PC-3 (cell line): ENCODE data around the gene SNED1. TPM values are rescaled to one million over a fixed set of nuclear protein-coding genes. Genes with fewer than 3 reads are reported as not detected.

Experiments used
- ATAC-seq: fragments of 200-7000 bp; cut with Tn5 transposase; 2 replicates; pipeline ENCODE4 v1.9.1; 2020; ENCODE audit warnings: mild to moderate bottlenecking, moderate library complexity
- BruUV-seq: library from RNA; stranded (reverse); fragments of 400-500 nt; replicated peaks from 2 replicates; lab custom pipeline; 2021; lab: Mats Ljungman, UMichigan
- CTCF ChIA-PET: fragments of 300-600 bp; sonication (Branson Sonifier 250); formaldehyde crosslinking; loops from one replicate; lab custom pipeline; 2022; ENCODE audit warnings: antibody characterized with exemption; lab: Charles Lee
- POLR2A ChIA-PET: fragments of 300-600 bp; sonication (Branson Sonifier 250); formaldehyde crosslinking; loops from one replicate; lab custom pipeline; 2022; ENCODE audit warnings: antibody characterized with exemption; ENCODE audit not compliant: unreplicated experiment; lab: Charles Lee
- DNase-seq: peaks from one replicate; pipeline ENCODE4 v3.0.0-alpha.2; 2015
- H2AFZ ChIP-seq: fragments of 300-600 bp; sonication (generic); 2 replicates; pipeline ENCODE4 v1.6.0; 2016; ENCODE audit warnings: antibody characterized with exemption, low read length
- H3F3A ChIP-seq: fragments of 300-600 bp; sonication (generic); one replicate; pipeline ENCODE4 v1.6.0; 2017; ENCODE audit warnings: antibody characterized with exemption, low read length, control low read depth, mild to moderate bottlenecking; ENCODE audit not compliant: unreplicated experiment
- H3K27ac ChIP-seq: fragments of 300-600 bp; sonication (generic); 2 replicates; pipeline ENCODE4 v1.5.1; 2016; ENCODE audit warnings: mild to moderate bottlenecking, low read length
- H3K27me3 ChIP-seq: fragments of 300-600 bp; sonication (generic); 2 replicates; pipeline ENCODE4 v1.6.1; 2016; ENCODE audit warnings: low read length, mixed read lengths
- H3K36me3 ChIP-seq: fragments of 300-600 bp; sonication (generic); 2 replicates; pipeline ENCODE4 v1.6.1; 2016; ENCODE audit warnings: low read depth, mixed run types, low read length, mixed read lengths
- H3K4me1 ChIP-seq: fragments of 300-600 bp; sonication (generic); 2 replicates; pipeline ENCODE4 v1.5.1; 2016; ENCODE audit warnings: low read length; ENCODE audit not compliant: insufficient read depth
- H3K4me2 ChIP-seq: fragments of 300-600 bp; sonication (generic); 2 replicates; pipeline ENCODE4 v1.6.0; 2016; ENCODE audit warnings: low read length
- H3K4me3 ChIP-seq: fragments of 300-600 bp; sonication (generic); 2 replicates; pipeline ENCODE4 v1.5.1; 2016; ENCODE audit warnings: mild to moderate bottlenecking, low read length, mixed read lengths
- H3K79me2 ChIP-seq: fragments of 300-600 bp; sonication (generic); 2 replicates; pipeline ENCODE4 v1.6.1; 2017; ENCODE audit warnings: low read length, mixed read lengths
- H3K9ac ChIP-seq: fragments of 300-600 bp; sonication (generic); 2 replicates; pipeline ENCODE4 v1.6.0; 2016; ENCODE audit warnings: mild to moderate bottlenecking, low read length
- H3K9me2 ChIP-seq: fragments of 300-600 bp; sonication (generic); replicated peaks from 2 replicates; pipeline ENCODE4 v1.6.1; 2016; ENCODE audit warnings: mixed run types, low read length, mixed read lengths
- H3K9me3 ChIP-seq: fragments of 300-600 bp; sonication (generic); 2 replicates; pipeline ENCODE4 v1.6.1; 2016; ENCODE audit warnings: low read length, mixed read lengths
- H4K20me1 ChIP-seq: fragments of 300-600 bp; sonication (generic); 2 replicates; pipeline ENCODE4 v1.6.1; 2016; ENCODE audit warnings: low read length, mixed read lengths
- EZH2 ChIP-seq: fragments of 300-600 bp; sonication (generic); IDR thresholded peaks from one replicate; pipeline ENCODE4 v1.6.1; 2017; ENCODE audit warnings: antibody characterized with exemption, mild to moderate bottlenecking, low read length; ENCODE audit not compliant: unreplicated experiment
- EZH2phosphoT487 ChIP-seq: fragments of 300-600 bp; sonication (generic); IDR thresholded peaks from 2 replicates; pipeline ENCODE4 v1.6.1; 2018; ENCODE audit warnings: mild to moderate bottlenecking, antibody characterized with exemption, low read length, borderline replicate concordance
- intact Hi-C: fragments of 100-400 bp; cut with micrococcal nuclease; formaldehyde crosslinking; loops from 2 replicates; pipeline ENCODE4 v1.9.0; 2023
- total RNA-seq: library from RNA; depleted of rRNA; stranded (reverse); fragments of >200 nt; gene quantifications from 2 replicates; pipeline ENCODE4 v1.2.3, GENCODE V29; 2014
- TF ChIP-seq, protein P1 (sequence below): fragments of 300-600 bp; sonication (generic); conservative IDR thresholded peaks from 2 replicates; pipeline ENCODE4 v1.5.1; 2017; ENCODE audit warnings: antibody characterized with exemption, low read depth, mild to moderate bottlenecking, low read length

Gene SNED1
- total RNA-seq, 1 experiment from 2014 or later, result 0.66 TPM

GRCh38 chr2:240993446-240994170 lies 4.8 kb upstream of the SNED1 start:
- Histone ChIP-seq H3F3A (no peaks in the 10 kb centered on the region), H3K9me3 (no peaks in the 10 kb centered on the region), H3K4me3 (no peak overlapping the region), H3K4me1 (peaks cover 18% of the 10 kb centered on the region), H3K4me2 (no peak overlapping the region), H3K27ac (no peak overlapping the region), H3K27me3 (no peaks in the 10 kb centered on the region), H3K79me2 (no peaks in the 10 kb centered on the region), H3K9me2 (no peaks in the 10 kb centered on the region), H4K20me1 (no peaks in the 10 kb centered on the region), H3K9ac (no peak overlapping the region), H3K36me3 (no peaks in the 10 kb centered on the region), H2AFZ (no peak overlapping the region)
- ATAC-seq (no peak), DNase-seq (no peak)
- ChIA-PET CTCF (no interaction called here), POLR2A (no interaction called here)
- TF ChIP-seq, protein P1, sequence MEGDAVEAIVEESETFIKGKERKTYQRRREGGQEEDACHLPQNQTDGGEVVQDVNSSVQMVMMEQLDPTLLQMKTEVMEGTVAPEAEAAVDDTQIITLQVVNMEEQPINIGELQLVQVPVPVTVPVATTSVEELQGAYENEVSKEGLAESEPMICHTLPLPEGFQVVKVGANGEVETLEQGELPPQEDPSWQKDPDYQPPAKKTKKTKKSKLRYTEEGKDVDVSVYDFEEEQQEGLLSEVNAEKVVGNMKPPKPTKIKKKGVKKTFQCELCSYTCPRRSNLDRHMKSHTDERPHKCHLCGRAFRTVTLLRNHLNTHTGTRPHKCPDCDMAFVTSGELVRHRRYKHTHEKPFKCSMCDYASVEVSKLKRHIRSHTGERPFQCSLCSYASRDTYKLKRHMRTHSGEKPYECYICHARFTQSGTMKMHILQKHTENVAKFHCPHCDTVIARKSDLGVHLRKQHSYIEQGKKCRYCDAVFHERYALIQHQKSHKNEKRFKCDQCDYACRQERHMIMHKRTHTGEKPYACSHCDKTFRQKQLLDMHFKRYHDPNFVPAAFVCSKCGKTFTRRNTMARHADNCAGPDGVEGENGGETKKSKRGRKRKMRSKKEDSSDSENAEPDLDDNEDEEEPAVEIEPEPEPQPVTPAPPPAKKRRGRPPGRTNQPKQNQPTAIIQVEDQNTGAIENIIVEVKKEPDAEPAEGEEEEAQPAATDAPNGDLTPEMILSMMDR, result no peak
- TF ChIP-seq EZH2 (no peak), EZH2phosphoT487 (no peak)
- no TSS peak for BruUV-seq
- intact Hi-C loops, result loop anchor here (10.0 kb wide), 1 partner anchor 79 kb away; no protein-coding TSS in a partner anchor

DNA sequence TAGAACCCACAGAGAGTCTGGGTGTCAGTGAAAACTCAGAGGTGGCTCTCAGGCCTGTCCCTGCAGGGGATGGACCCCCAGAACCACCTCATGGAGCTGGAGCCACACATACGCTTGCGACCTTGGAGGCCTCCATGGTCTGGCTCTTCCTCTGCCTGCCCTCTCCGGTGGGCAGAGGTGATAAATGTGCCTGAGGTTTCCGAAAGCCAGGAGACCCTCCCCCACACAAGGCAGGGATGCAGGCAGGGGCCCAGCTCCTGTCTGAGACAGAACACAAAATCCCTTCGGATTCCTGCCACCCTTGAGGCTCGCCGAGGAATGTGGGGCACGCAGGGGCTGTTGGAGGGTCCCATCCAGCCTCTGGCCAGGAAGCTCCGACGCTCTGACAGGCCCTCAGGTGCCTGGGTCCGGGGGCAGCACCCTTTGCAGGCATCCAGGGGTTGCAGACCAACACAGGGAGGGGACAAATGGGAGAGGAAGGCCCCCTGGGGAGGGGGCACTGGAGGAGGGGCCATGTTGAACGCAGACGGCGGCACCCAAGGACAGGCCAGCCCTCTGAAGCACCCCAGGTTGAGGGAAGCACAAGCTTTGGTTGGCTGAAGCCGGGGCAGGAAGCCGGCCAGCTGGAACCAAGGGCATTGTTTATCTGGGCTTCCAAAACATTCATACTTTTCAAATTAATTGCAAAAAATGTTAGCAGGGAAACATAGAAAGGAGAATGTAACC lies 4.1 kb upstream of the SNED1 start:
- ChIA-PET POLR2A (no interaction called here), CTCF (no interaction called here)
- no peaks in the 10 kb centered on the region for H3F3A ChIP-seq
- no peak overlapping the region for H3K9ac ChIP-seq
- no peaks in the 10 kb centered on the region for H3K27me3 ChIP-seq
- H4K20me1 ChIP-seq, result no peaks in the 10 kb centered on the region
- H2AFZ ChIP-seq, result no peak overlapping the region
- peaks cover 18% of the 10 kb centered on the region for H3K4me1 ChIP-seq
- H3K36me3 ChIP-seq, result no peaks in the 10 kb centered on the region
- no peaks in the 10 kb centered on the region for H3K79me2 ChIP-seq
- DNase-seq (no peak), ATAC-seq (no peak)
- no peak overlapping the region for H3K4me2 ChIP-seq
- TF ChIP-seq EZH2phosphoT487 (no peak), EZH2 (no peak)
- TF ChIP-seq, protein P1, result no peak
- H3K9me3 ChIP-seq, result no peaks in the 10 kb centered on the region
- intact Hi-C loops, result loop anchor here (10.0 kb wide), 1 partner anchor 80 kb away; no protein-coding TSS in a partner anchor
- no peak overlapping the region for H3K4me3 ChIP-seq
- no TSS peak for BruUV-seq
- H3K9me2 ChIP-seq, result no peaks in the 10 kb centered on the region
- no peak overlapping the region for H3K27ac ChIP-seq
